Uterus (tissue), 4 donors: ENCODE data around the gene PLLP. TPM values are rescaled to one million over a fixed set of nuclear protein-coding genes. Genes with fewer than 3 reads are reported as not detected.

Source experiments
- DNase-seq, 2 donors: peaks; one replicate each; pipeline ENCODE4 v3.0.0-alpha.2; 2019 to 2020
- H3K27ac ChIP-seq, 2 donors: fragments of 200-600 bp; sonication (generic); 1 replicate in 1 of 2; 2 replicates in 1 of 2; pipeline ENCODE4 v1.5.1; 2016 to 2018
- H3K27me3 ChIP-seq, 2 donors: fragments of 200-600 bp; sonication (generic); one replicate each; pipeline ENCODE4 v1.5.1; 2018 to 2019; ENCODE audit warnings: control low read depth in 1 of 2
- H3K36me3 ChIP-seq, 2 donors: fragments of 200-600 bp; sonication (generic); one replicate each; pipeline ENCODE4 v1.5.1; 2019; ENCODE audit warnings: control low read depth in 1 of 2
- H3K4me1 ChIP-seq, 2 donors: fragments of 200-600 bp; sonication (generic); one replicate each; pipeline ENCODE4 v1.5.1; 2018 to 2019; ENCODE audit warnings: control low read depth in 1 of 2
- H3K4me3 ChIP-seq, 2 donors: fragments of 200-600 bp; sonication (generic); 1 replicate in 1 of 2; 2 replicates in 1 of 2; pipeline ENCODE4 v1.5.1; 2018 to 2019; ENCODE audit warnings: mild to moderate bottlenecking in 1 of 2
- H3K9me3 ChIP-seq, 2 donors: fragments of 200-600 bp; sonication (generic); one replicate each; pipeline ENCODE4 v1.5.1; 2019; ENCODE audit warnings: control low read depth in 1 of 2
- POLR2A ChIP-seq, 2 donors: fragments of 450-650 bp; IDR thresholded peaks; one replicate each; pipeline ENCODE4 v1.6.1; 2016; ENCODE audit warnings: antibody characterized with exemption in 2 of 2, mild to moderate bottlenecking in 1 of 2, moderate library complexity in 1 of 2
- intact Hi-C: fragments of 100-400 bp; cut with DNase I; formaldehyde crosslinking; loops from one replicate; pipeline ENCODE4 v1.15.1; 2023; ENCODE audit warnings: low total_unique reads
- small RNA-seq: library from RNA; depleted of rRNA; stranded (forward); fragments of <200 nt; gene quantifications from one replicate; pipeline ENCODE3, GENCODE V24; 2016
- total RNA-seq, 4 donors: library from RNA; depleted of rRNA in 3 of 4; stranded (reverse); fragments of >200 nt in 3 of 4; gene quantifications; one replicate each; pipeline versions ENCODE4 v1.1.0 to v1.2.4, GENCODE V29; 2014 to 2023
- TF ChIP-seq, protein P1 (sequence below), 4 experiments: fragments of 200-600 bp in 2 of 4; fragments of 450-650 bp in 2 of 4; sonication (generic) in 2 of 4; IDR thresholded peaks; one replicate each; pipeline ENCODE4 v1.5.1; 2016 to 2019; ENCODE audit warnings: antibody characterized with exemption in 4 of 4, mild to moderate bottlenecking in 2 of 4, moderate library complexity in 1 of 4
- donor health status: DM: yes; HTN: yes; CAD: no.

PLLP gene
- total RNA-seq, 4 donors from 2014 or later = 2.6 to 19.1 (median 6.2) TPM; not detected in 1

DNA sequence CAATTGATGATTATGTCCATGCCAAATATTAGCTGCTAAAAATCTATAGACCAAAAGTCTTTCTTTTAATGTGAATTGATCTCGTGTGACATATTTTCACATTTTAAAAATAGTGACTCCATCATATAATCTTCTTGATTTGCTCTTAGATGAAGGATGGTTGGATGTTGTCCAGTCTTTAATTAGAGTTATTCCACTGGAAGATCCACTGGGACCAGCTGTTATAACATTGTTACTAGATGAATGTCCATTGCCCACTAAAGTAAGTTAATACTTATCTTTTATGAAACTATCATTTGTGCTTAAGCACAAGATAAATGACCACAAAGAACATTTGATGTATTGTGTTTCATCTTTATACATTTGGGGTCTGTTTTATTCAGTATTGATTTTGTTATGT lies 75.5 kb downstream of the PLLP start:
- TF ChIP-seq, protein P1, sequence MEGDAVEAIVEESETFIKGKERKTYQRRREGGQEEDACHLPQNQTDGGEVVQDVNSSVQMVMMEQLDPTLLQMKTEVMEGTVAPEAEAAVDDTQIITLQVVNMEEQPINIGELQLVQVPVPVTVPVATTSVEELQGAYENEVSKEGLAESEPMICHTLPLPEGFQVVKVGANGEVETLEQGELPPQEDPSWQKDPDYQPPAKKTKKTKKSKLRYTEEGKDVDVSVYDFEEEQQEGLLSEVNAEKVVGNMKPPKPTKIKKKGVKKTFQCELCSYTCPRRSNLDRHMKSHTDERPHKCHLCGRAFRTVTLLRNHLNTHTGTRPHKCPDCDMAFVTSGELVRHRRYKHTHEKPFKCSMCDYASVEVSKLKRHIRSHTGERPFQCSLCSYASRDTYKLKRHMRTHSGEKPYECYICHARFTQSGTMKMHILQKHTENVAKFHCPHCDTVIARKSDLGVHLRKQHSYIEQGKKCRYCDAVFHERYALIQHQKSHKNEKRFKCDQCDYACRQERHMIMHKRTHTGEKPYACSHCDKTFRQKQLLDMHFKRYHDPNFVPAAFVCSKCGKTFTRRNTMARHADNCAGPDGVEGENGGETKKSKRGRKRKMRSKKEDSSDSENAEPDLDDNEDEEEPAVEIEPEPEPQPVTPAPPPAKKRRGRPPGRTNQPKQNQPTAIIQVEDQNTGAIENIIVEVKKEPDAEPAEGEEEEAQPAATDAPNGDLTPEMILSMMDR (IDR thresholded peaks at IDR 0.05) = no peak
- no peak for TF ChIP-seq POLR2A (IDR thresholded peaks at IDR 0.05)
- Histone ChIP-seq H3K36me3 (no peaks in the 10 kb centered on the region), H3K4me3 (no peak overlapping the region)

More for the DNA sequence above, 75.5 kb downstream of the PLLP start:
- Histone ChIP-seq H3K9me3 (no peaks in the 10 kb centered on the region), H3K27me3 (no peaks in the 10 kb centered on the region), H3K4me1 (no peaks in the 10 kb centered on the region), H3K27ac (no peak overlapping the region)
- DNase-seq = no peak
- intact Hi-C loops = no loop called here

Small RNA genes within 50 kb of the gene (small RNA-seq; reads per million reads assigned to genes)
- gene AC108081.1 = not detected

Other genes with a start within 250 kb of the PLLP start
- 10 to 100 TPM; 25.1 to 41.4 (median 40.6) TPM for gene CPNE2, start 192.1 kb downstream of the PLLP start, total RNA-seq
- 100 to 1,000 TPM in 1 of 4 donors, 10 to 100 TPM in 3; 45.3 to 323 (median 75.1) TPM for gene PSME3IP1, start 98.6 kb downstream of the PLLP start, total RNA-seq
- gene RSPRY1, start 98.3 kb downstream of the PLLP start, total RNA-seq = 10 to 100 TPM; 27.9 to 77.7 (median 53.2) TPM
- gene ARL2BP, start 39.4 kb downstream of the PLLP start, total RNA-seq = 100 to 1,000 TPM in 1 of 4 donors, 10 to 100 TPM in 3; 40.9 to 110 (median 57.8) TPM
- gene CCL22, start 74.1 kb upstream of the PLLP start, total RNA-seq = not detected
- 10 to 100 TPM in 2 of 4 donors, 1 to 10 TPM in 2; 1.0 to 31.2 (median 7.1) TPM for gene CX3CL1, start 87.8 kb upstream of the PLLP start, total RNA-seq
- gene CCL17, start 120.1 kb upstream of the PLLP start, total RNA-seq = not detected
- gene CIAPIN1, start 162.7 kb upstream of the PLLP start, total RNA-seq = 10 to 100 TPM in 3 of 4 donors, 1 to 10 TPM in 1; 9.7 to 49.0 (median 26.7) TPM
- 10 to 100 TPM; 11.5 to 39.1 (median 23.6) TPM for gene COQ9, start 162.8 kb upstream of the PLLP start, total RNA-seq
- 100 to 1,000 TPM in 2 of 4 donors, 10 to 100 TPM in 2; 64.3 to 460 (median 104) TPM for gene POLR2C, start 178.0 kb upstream of the PLLP start, total RNA-seq
- gene DOK4, start 201.8 kb upstream of the PLLP start, total RNA-seq = 10 to 100 TPM in 3 of 4 donors, 1 to 10 TPM in 1; 1.8 to 31.6 (median 24.5) TPM